HAP-1 (cell line): Measurements from ENCODE around the gene FOXN3.

Source experiments
- DNase-seq, 2 experiments: peaks; one replicate each; pipeline ENCODE4 v3.0.0-alpha.2; 2016 to 2020; ENCODE audit warnings: low spot score in 2 of 2
- H3K27me3 ChIP-seq: fragments of 250-450 bp; sonication (Bioruptor Pico); 2 replicates; pipeline ENCODE4 v1.5.1; 2020; ENCODE audit warnings: low read depth, mild to moderate bottlenecking, moderate library complexity
- H3K36me3 ChIP-seq: fragments of 250-450 bp; sonication (Bioruptor Pico); replicated peaks from 2 replicates; pipeline ENCODE4 v1.5.1; 2020; ENCODE audit warnings: mild to moderate bottlenecking
- H3K4me1 ChIP-seq: fragments of 250-450 bp; sonication (Bioruptor Pico); 2 replicates; pipeline ENCODE4 v1.5.1; 2020; ENCODE audit warnings: mild to moderate bottlenecking
- H3K4me3 ChIP-seq: fragments of 250-450 bp; sonication (Bioruptor Pico); 2 replicates; pipeline ENCODE4 v1.5.1; 2020; ENCODE audit warnings: mild to moderate bottlenecking, moderate library complexity
- H3K9me3 ChIP-seq: fragments of 250-450 bp; sonication (Bioruptor Pico); 2 replicates; pipeline ENCODE4 v1.5.1; 2020; ENCODE audit warnings: mild to moderate bottlenecking, moderate library complexity
- in situ Hi-C: fragments of 300-500 bp; cut with MboI; formaldehyde crosslinking; loops from 3 replicates; pipeline ENCODE4 v1.14.3; 2020; ENCODE audit warnings: low sequenced_read_pairs, inconsistent platforms, mixed read lengths

FOXN3 gene

DNA sequence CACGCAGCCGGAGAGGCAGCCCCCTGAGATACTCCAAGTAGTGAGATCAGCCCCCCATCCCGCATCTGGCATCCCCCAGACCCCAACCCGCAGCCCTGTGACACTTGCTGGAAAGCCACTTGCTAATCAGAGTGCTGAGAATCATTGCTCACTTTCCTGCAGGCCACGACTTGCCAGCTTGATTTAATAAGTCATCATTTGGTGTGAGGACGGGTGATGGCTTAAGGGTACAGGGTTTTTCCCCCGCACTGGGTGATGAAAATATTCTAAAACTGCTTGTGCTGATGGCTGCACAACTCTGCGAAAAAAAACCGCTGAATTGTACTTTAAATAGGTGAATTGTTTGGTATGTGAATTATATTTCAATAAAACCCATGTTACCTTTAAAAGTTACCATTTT is 171.2 kb downstream of the FOXN3 start:
- Histone ChIP-seq H3K27me3 (no peaks in the 10 kb centered on the region), H3K4me1 (peaks cover 8% of the 10 kb centered on the region), H3K4me3 (no peak overlapping the region), H3K9me3 (no peaks in the 10 kb centered on the region), H3K36me3 (no peaks in the 10 kb centered on the region)
- no peak for DNase-seq
- in situ Hi-C loops = no loop called here

DNA sequence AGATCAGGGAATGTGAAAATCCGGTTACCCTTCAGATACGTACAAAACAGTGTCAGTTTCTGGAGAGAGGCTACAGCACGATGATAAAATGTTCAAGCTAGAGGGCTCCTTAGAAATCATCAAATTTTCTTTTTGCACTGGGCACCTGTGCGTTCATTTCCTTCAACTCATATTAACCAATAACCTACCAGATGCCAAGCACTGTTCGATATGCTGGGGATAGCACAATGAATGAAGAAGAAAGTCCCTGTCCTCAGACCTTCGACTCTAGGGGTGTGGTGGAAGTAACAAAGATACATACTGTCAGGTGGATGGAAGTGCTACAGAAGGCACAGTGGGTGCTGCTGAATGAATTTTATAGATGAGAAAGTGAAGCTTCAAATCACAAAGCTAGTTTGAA is 172.3 kb downstream of the FOXN3 start:
- in situ Hi-C loops = no loop called here
- Histone ChIP-seq H3K36me3 (no peaks in the 10 kb centered on the region), H3K4me3 (no peak overlapping the region), H3K4me1 (peaks cover 8% of the 10 kb centered on the region), H3K27me3 (no peaks in the 10 kb centered on the region), H3K9me3 (no peaks in the 10 kb centered on the region)
- DNase-seq = no peak

DNA sequence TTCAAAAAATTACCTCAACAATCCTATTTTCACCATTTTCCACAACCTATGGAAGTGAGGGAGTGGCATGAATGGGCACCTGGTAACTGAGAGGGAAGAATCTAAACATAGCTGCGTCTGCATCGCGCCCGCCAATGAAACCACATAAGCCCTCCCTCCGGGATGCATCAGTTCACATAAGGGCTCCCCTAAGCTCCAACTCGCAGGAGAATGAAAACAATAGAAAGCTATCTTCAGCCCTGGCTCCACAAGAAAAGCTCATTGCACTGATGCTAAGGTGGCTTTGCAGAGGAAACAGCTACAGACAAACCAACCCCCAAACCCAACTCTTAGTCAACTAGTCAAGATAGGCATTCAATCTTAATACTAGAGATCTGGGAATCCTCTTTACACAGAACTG is 173.3 kb downstream of the FOXN3 start:
- DNase-seq = no peak
- Histone ChIP-seq H3K4me3 (no peak overlapping the region), H3K27me3 (no peaks in the 10 kb centered on the region), H3K9me3 (no peaks in the 10 kb centered on the region), H3K36me3 (no peaks in the 10 kb centered on the region), H3K4me1 (peaks cover 4% of the 10 kb centered on the region)
- in situ Hi-C loops = no loop called here

DNA sequence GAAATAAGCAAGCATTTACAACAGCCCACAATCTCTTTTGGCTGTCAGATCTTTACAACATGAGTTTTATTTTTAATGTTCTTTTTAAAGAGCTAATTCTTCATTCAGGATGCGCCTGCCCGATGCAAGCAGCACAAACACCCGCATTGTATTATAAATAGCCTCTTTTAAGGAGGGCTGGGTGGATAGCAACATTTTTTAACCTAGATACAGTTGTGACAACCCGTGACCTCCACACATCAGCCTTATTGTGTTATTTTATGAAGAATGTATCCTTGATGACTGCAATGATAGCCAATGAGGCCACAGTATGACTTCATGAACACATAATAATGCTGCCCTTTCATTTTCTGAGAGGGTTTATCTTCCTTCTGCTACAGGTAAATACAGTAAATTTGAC is 173.7 kb downstream of the FOXN3 start:
- no peaks in the 10 kb centered on the region for H3K9me3 ChIP-seq
- DNase-seq = no peak
- no peaks in the 10 kb centered on the region for H3K36me3 ChIP-seq
- in situ Hi-C loops = no loop called here
- H3K4me1 ChIP-seq = no peaks in the 10 kb centered on the region; the same call in 1 of the 2 replicates
- no peak overlapping the region for H3K4me3 ChIP-seq
- no peaks in the 10 kb centered on the region for H3K27me3 ChIP-seq

GRCh38 chr14:89242652-89243279 is 174.3 kb downstream of the FOXN3 start:
- H3K36me3 ChIP-seq = no peaks in the 10 kb centered on the region
- in situ Hi-C loops = no loop called here
- no peak for DNase-seq
- H3K9me3 ChIP-seq = no peaks in the 10 kb centered on the region
- no peaks in the 10 kb centered on the region; the same call in 1 of the 2 replicates for H3K4me1 ChIP-seq
- H3K27me3 ChIP-seq = no peaks in the 10 kb centered on the region
- no peak overlapping the region for H3K4me3 ChIP-seq

DNA sequence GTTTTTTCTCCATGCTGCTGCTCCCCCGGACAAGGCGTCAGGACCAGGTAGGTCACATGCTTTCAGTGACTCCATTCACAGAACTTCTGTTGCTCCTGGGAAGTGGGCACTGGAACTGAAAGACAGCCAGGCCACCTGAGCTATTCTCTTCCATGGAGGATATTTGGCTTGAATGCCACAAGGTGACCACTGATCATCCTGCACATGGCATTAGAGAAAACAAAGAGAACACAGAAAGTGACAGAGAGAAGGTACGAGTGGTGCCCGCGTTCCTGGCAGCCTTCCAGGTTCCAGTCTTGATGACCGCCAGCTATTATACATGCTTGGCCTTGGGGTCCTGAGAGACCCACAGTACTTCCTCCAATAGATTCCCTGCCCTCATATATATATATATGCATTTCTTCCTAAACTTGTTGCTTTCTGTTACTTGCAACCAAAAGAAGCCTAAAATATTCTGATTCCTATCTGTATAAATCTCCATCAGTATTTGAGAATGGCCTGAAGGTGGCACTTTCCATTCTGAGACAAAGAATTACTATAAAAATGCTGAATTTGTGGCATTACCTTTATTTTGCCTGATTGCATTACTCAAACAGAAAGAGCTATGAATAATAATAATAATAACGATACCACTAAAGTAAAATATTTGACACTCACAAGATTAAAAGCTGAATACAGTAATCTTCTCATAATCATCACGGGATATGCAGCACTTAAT is 174.9 kb downstream of the FOXN3 start:
- no peak for DNase-seq
- H3K4me3 ChIP-seq = no peak overlapping the region
- no peaks in the 10 kb centered on the region for H3K27me3 ChIP-seq
- no peaks in the 10 kb centered on the region; the same call in 1 of the 2 replicates for H3K4me1 ChIP-seq
- in situ Hi-C loops = no loop called here
- H3K9me3 ChIP-seq = no peaks in the 10 kb centered on the region
- no peaks in the 10 kb centered on the region for H3K36me3 ChIP-seq

- H3K4me1 ChIP-seq = no peaks in the 10 kb centered on the region; the same call in 1 of the 2 replicates
- H3K27me3 ChIP-seq = no peaks in the 10 kb centered on the region
- no peak overlapping the region for H3K4me3 ChIP-seq
- H3K9me3 ChIP-seq = no peaks in the 10 kb centered on the region
- H3K36me3 ChIP-seq = no peaks in the 10 kb centered on the region
- no peak for DNase-seq
- in situ Hi-C loops = no loop called here
These were observed 175.8 kb downstream of the FOXN3 start for GRCh38 chr14:89241257-89241656.

GRCh38 chr14:89240414-89240813 is 176.6 kb downstream of the FOXN3 start:
- DNase-seq = no peak

GRCh38 chr14:89239023-89239422 is 178.0 kb downstream of the FOXN3 start:
- H3K4me1 ChIP-seq = no peaks in the 10 kb centered on the region; the same call in 1 of the 2 replicates
- H3K27me3 ChIP-seq = no peaks in the 10 kb centered on the region
- in situ Hi-C loops = no loop called here
- no peaks in the 10 kb centered on the region for H3K9me3 ChIP-seq
- H3K36me3 ChIP-seq = no peaks in the 10 kb centered on the region
- DNase-seq = no peak
- H3K4me3 ChIP-seq = no peak overlapping the region

More at GRCh38 chr14:89240414-89240813, 176.6 kb downstream of the FOXN3 start:
- no peaks in the 10 kb centered on the region for H3K9me3 ChIP-seq
- in situ Hi-C loops = no loop called here
- H3K36me3 ChIP-seq = no peaks in the 10 kb centered on the region
- no peaks in the 10 kb centered on the region; the same call in 1 of the 2 replicates for H3K4me1 ChIP-seq
- no peak overlapping the region for H3K4me3 ChIP-seq
- no peaks in the 10 kb centered on the region for H3K27me3 ChIP-seq

GRCh38 chr14:89237921-89238529 is 179.0 kb downstream of the FOXN3 start:
- Histone ChIP-seq H3K4me3 (no peak overlapping the region), H3K9me3 (no peaks in the 10 kb centered on the region), H3K27me3 (no peaks in the 10 kb centered on the region), H3K36me3 (no peaks in the 10 kb centered on the region), H3K4me1 (no peaks in the 10 kb centered on the region)
- no peak for DNase-seq
- in situ Hi-C loops = no loop called here

GRCh38 chr14:89236851-89237250 is 180.2 kb downstream of the FOXN3 start:
- in situ Hi-C loops = no loop called here

DNA sequence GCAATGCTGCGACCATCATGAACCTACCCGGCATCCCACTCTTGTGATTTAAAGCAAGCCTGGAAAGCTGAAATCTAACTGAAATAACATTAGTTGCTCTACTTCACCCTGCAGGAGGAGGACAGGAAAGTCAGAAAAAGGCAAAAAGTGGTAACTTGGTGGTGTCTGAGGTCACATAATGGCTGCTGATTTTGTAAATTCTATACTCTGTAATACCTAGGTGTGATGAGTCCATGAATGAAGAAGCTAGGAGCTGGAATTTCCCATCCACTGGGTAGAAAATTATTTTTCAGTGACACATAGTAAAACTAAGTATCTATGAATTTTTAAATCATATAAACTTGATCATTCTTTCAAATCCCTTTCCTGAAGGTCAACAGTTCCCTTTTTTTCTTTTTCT is 183.8 kb downstream of the FOXN3 start:
- in situ Hi-C loops = no loop called here
- Histone ChIP-seq H3K36me3 (no peaks in the 10 kb centered on the region), H3K27me3 (no peaks in the 10 kb centered on the region), H3K4me3 (no peak overlapping the region), H3K4me1 (no peaks in the 10 kb centered on the region), H3K9me3 (no peaks in the 10 kb centered on the region)
- DNase-seq = no peak

More at GRCh38 chr14:89236851-89237250, 180.2 kb downstream of the FOXN3 start:
- no peak for DNase-seq
- no peaks in the 10 kb centered on the region for H3K9me3 ChIP-seq
- H3K27me3 ChIP-seq = no peaks in the 10 kb centered on the region
- H3K4me3 ChIP-seq = no peak overlapping the region
- H3K36me3 ChIP-seq = no peaks in the 10 kb centered on the region
- no peaks in the 10 kb centered on the region for H3K4me1 ChIP-seq

GRCh38 chr14:89232265-89233070 is 184.6 kb downstream of the FOXN3 start:
- DNase-seq = no peak
- Histone ChIP-seq H3K36me3 (no peaks in the 10 kb centered on the region), H3K4me3 (no peak overlapping the region), H3K9me3 (no peaks in the 10 kb centered on the region), H3K27me3 (no peaks in the 10 kb centered on the region), H3K4me1 (no peaks in the 10 kb centered on the region)
- in situ Hi-C loops = no loop called here
